Motor neuron (in vitro differentiated cells): ENCODE data around the gene IL17B. TPM values are rescaled to one million over a fixed set of nuclear protein-coding genes. Genes with fewer than 3 reads are reported as not detected.

Experiments
- ATAC-seq, 8 experiments: fragments of 200-7000 bp; cut with Tn5 transposase; replicated peaks in 6 of 8; 2 replicates each; pipeline ENCODE4 v1.8.0; 2021; ENCODE audit warnings: mild to moderate bottlenecking in 8 of 8, moderate library complexity in 8 of 8
- H3K27ac ChIP-seq, 2 donors: fragments of 250-450 bp; sonication (Bioruptor Pico); 2 replicates each; pipeline ENCODE4 v1.9.0; 2021; ENCODE audit warnings: antibody characterized with exemption in 2 of 2, mild to moderate bottlenecking in 2 of 2, moderate library complexity in 1 of 2
- H3K4me1 ChIP-seq, 2 donors: fragments of 250-450 bp; sonication (Bioruptor Pico); replicated peaks in 1 of 2; 2 replicates each; pipeline ENCODE4 v1.6.1; 2021; ENCODE audit warnings: antibody characterized with exemption in 2 of 2, mild to moderate bottlenecking in 2 of 2, moderate library complexity in 1 of 2
- H3K4me3 ChIP-seq, 5 donors: fragments of 250-450 bp; sonication (Bioruptor Pico); 2 replicates each; pipeline ENCODE4 v1.9.0; 2021; ENCODE audit warnings: antibody characterized with exemption in 5 of 5, mild to moderate bottlenecking in 5 of 5, moderate library complexity in 4 of 5
- WGBS, 10 experiments: fragments of 450-650 bp; shearing (Covaris generic); methylation state at CpG; one replicate each; pipeline ENCODE4 v1.0.0; 2022; 5-methylcytosine and 5-hydroxymethylcytosine counted together
- in situ Hi-C, 9 experiments: fragments of 400-800 bp; cut with MboI; loops; one replicate each; pipeline ENCODE4 v1.15.0; 2021; ENCODE audit warnings: low sequenced_read_pairs in 9 of 9, low pct_unique_long_range_greater_than_20kb in 2 of 9; ENCODE audit not compliant: unreplicated experiment in 9 of 9
- total RNA-seq, 8 experiments: library from RNA; unstranded; fragments of 300-600 nt; gene quantifications; 2 replicates each; pipeline versions ENCODE4 v1.2.3 to v1.2.4, GENCODE V29; 2022

The IL17B gene
- total RNA-seq, 8 experiments from 2014 or later, result 0.33 to 1.1 TPM; not detected in 6

DNA sequence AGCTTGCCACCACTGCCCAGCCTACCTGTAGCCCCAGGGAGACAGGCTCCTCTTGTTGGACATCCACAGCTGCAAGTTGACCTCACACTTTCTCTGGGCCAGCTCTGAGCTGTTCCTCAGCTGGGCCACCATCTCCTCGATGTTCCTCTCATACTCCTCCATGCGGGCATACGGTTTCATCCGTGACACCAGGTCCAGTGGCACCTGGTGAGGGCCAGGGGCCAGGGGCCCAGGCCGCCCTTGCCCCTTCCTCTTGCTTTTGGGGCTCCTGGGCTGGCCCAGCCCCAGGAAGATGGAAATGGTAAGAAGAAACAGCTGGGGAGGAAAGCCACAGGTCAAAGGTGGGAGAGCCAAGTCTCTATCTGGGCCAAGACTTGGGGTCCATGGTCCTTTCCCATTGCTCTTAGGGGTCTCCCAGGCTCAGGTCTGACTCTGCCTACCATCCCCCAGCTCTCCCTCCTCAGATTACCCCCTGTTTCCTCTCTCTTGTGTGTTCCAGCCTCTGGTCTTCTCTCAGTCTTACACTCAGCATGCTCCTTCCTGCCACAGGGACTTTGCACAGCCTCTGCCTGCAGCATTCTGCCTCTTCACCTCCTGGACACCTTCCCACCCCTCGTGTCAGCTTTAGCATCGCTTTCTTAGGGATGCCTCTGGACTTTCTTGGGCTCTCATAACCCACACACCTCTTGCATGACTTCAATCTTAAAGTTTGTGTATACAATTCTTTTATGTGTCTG, 2.2 kb downstream of the IL17B start:
- ATAC-seq, result no peak
- in situ Hi-C loops, result loop anchor here in 1 of 9 experiments (5.0 kb wide), 1 partner anchor 60 kb away; no protein-coding TSS in a partner anchor
- WGBS, 10 experiments, result 40 to 100% (median 83%) methylated on average over 1 to 3 of the region's 7 CpGs; no CpG with 5 or more reads in 2 of the 10 experiments
- Histone ChIP-seq H3K27ac (no peak overlapping the region), H3K4me1 (peaks cover 0 to 11% of the 10 kb centered on the region in 2 donors), H3K4me3 (no peak overlapping the region)

DNA sequence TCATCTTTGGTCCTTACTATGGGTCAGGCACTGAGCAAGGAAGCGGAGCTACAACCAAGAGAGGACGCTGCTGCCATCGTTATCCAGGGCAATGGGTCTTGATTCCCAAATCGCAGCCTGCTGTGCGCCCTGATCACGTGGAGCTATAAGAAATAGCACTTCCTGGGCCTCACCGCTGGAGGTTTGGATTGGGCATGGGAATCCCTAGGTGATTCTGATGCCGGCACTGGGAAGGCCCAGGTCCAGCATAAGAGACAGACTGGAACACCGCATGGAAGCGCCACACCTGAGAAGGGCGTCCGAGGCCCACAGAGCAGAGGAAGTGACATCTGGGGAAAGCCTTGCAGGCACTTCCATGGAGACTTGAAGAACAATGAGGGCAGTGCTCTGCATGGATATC, 3.0 kb downstream of the IL17B start:
- H3K27ac ChIP-seq, result no peak overlapping the region
- in situ Hi-C loops, result loop anchor here in 1 of 9 experiments (5.0 kb wide), 1 partner anchor 61 kb away; no protein-coding TSS in a partner anchor
- no peak for ATAC-seq
- no peak overlapping the region for H3K4me3 ChIP-seq
- WGBS, 10 experiments, result 75 to 100% (median 91%) methylated on average over 1 to 5 of the region's 12 CpGs; no CpG with 5 or more reads in 3 of the 10 experiments
- peaks cover 0 to 5% of the 10 kb centered on the region in 2 donors for H3K4me1 ChIP-seq

DNA sequence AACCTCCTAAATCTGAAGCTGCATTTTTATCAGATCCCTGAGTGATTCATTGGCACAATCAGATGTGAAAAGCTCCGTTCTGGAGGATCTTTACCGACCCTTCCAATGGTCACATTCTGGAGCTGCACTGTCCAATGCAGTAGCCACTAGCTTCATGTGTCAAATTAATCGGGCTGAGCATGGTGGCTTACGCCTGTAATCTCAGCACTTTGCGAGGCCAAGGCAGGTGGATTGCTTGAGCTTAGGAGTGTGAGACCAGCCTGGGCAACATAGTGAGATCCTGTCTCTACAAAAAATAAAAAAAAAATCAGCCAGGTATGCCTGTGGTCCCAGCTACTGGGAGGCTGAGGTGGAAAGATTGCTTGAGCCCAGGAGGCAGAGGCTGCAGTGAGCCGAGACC, 3.7 kb downstream of the IL17B start:
- 70 to 100% (median 82%) methylated on average over 1 to 6 of the region's 6 CpGs; no CpG with 5 or more reads in 1 of the 10 experiments for WGBS, 10 experiments
- in situ Hi-C loops, result loop anchor here in 1 of 9 experiments (5.0 kb wide), 1 partner anchor 62 kb away; no protein-coding TSS in a partner anchor
- no peak for ATAC-seq

DNA sequence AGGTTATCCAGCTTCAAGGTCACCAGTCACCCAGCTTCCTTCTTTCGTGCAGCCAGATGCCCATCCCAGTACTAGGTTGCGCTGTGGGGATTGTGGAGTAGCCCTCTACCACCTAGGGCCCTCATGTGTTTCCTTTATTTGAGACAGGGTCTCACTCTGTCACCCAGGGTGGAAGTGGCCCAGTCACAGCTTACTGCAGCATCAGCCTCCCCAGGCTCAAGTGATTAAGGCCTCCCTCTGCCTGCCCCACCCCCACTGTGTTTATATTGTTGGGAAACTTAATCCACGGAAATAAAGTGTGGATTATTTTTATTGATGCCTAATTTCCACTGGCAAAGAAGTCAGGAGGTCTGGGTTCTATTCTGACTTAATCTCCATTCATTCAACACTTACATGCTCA, 4.3 kb downstream of the IL17B start:
- H3K4me1 ChIP-seq, result no peaks in the 10 kb centered on the region
- in situ Hi-C loops, result loop anchor here in 4 of 9 experiments (5.0 to 25.0 kb wide), 2 partner anchors 62 to 188 kb away; partner anchors contain the start of gene CSNK1A1 (in 3 of the 4)
- H3K27ac ChIP-seq, result no peak overlapping the region
- 67 to 80% (median 71%) methylated on average over 1 to 2 of the region's 3 CpGs; no CpG with 5 or more reads in 7 of the 10 experiments for WGBS, 10 experiments
- no peak overlapping the region for H3K4me3 ChIP-seq
- ATAC-seq, result no peak

More for the DNA sequence above, 3.7 kb downstream of the IL17B start:
- H3K4me3 ChIP-seq, result no peak overlapping the region
- H3K27ac ChIP-seq, result no peak overlapping the region
- H3K4me1 ChIP-seq, result no peaks in the 10 kb centered on the region

DNA sequence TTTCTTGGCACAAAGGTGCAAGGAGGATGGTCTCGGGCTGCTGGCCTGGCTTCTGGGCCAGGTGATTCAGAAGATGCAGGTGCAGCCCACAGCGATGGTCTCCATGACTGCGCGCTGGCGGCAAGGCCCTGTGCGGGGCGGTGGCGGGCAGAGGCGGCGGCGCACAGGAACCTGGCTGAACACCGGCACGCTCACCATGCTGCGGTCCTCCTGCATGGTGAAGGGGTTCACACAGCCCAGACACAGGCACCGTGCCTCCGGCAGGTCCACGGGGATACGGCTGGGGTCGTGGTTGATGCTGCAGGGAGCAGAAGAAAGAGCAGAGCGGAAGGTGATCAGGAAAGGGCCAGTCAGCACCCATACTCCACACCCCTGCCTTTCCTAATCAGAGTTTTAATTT, 4.8 kb downstream of the IL17B start:
- Histone ChIP-seq H3K4me3 (no peak overlapping the region), H3K4me1 (no peaks in the 10 kb centered on the region), H3K27ac (no peak overlapping the region)
- no peak for ATAC-seq
- in situ Hi-C loops, result loop anchor here in 3 of 9 experiments (25.0 kb wide), 1 partner anchor 188 kb away; the partner anchor contains the start of gene CSNK1A1 (in 3 of the 3)
- 67 to 100% (median 88%) methylated on average over 1 to 10 of the region's 20 CpGs; no CpG with 5 or more reads in 3 of the 10 experiments for WGBS, 10 experiments

DNA sequence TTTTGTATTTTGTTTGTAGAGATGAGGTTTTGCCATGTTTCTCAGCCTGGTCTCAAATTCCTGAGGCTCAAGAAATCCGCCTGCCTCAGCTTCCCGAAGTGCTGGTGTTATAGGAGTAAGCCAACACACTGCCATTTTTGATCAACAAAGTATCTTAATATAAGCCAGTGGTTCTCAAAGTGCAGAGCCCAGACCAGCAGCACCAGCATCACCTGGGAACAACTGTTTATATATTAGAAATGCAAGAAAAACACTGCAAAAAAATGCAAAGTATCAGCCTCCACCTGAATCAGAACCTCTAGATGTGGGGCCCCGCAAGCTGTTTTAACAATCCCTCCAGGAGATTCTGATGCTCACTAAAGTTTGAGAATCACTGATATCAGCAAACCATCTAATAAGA, 6.2 kb downstream of the IL17B start:
- WGBS, 10 experiments, result 78 to 100% (median 97%) methylated on average over 1 to 3 of the region's 3 CpGs; no CpG with 5 or more reads in 2 of the 10 experiments
- Histone ChIP-seq H3K4me1 (no peaks in the 10 kb centered on the region), H3K27ac (no peak overlapping the region), H3K4me3 (no peak overlapping the region)
- in situ Hi-C loops, result loop anchor here in 3 of 9 experiments (25.0 kb wide), 1 partner anchor 189 kb away; the partner anchor contains the start of gene CSNK1A1 (in 3 of the 3)
- ATAC-seq, result no peak

DNA sequence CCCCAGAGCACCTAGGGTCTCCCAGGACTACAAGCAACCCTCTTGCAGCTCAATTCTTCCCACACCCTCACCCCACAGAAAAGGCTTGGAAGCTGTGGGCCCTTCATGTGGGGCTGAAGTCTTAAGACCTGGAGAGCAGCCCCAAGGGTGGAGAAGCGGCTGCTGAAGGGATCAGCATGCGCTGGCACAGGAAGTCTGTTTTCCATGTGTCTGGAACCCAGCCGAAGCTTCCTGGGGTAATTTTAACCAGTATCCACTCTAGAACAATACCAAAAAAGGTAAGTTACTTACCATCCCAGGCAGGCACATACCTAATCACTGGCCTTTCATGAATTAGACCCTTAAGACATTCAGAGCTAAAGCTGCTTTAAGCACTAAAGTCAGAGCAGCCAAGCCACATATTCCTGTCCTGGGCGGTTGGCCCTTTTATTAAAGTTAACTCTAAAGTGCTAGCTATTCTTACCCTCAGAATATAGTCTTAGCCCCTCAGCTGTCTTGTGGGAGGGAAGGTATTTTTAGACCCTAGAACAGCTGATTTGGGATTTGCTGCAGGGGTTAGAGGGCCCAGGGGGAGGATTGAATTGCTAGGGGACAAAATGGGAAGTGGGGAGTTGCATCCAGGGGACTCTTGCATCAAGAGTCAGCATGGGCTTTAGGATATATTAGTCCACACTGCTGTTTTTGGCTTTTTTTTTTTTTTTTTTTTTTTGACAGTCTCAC, 6.9 kb downstream of the IL17B start:
- WGBS, 10 experiments, result 49 to 100% (median 75%) methylated on average over 1 to 4 of the region's 4 CpGs; no CpG with 5 or more reads in 6 of the 10 experiments
- no peak for ATAC-seq
- H3K4me1 ChIP-seq, result peaks cover under 1 to 6% of the 10 kb centered on the region in 2 donors
- in situ Hi-C loops, result loop anchor here in 3 of 9 experiments (25.0 kb wide), 1 partner anchor 190 kb away; the partner anchor contains the start of gene CSNK1A1 (in 3 of the 3)
- H3K4me3 ChIP-seq, result no peak overlapping the region
- no peak overlapping the region for H3K27ac ChIP-seq

DNA sequence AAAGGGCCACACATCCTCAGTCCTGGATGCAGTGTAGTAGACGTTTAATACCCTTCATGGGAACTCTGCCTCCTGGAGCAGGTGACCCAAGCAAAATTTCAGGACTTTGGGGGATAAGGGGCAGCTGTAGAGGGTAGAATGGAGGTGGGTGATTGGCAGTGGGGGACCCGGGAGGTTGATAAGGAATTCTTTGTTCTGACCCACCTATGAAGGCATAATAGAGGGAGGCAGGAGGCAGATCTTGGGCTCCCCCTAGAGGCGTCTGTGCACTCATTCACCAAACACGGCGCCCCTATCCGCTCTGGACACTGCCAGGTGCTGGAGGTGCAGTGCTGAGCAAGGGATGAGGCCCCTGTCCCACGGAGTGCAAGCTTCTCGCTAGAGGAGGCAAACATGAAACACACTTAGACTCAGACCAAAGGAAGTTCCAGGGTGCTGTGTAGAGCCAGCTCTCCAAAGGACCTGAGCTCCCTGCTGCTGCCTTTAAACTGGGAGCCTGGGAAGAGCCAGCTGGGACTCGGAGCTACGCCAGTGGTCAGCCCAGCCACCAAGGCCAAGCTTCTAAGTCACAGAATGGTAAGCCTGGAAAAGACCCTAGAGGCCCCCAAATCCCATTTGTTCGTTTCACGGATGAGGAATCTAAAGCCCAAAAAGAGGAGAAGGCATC, 7.7 kb downstream of the IL17B start:
- peak; percentile 58 to 83 (median 72) for ATAC-seq
- no peak overlapping the region for H3K27ac ChIP-seq
- in situ Hi-C loops, result loop anchor here in 3 of 9 experiments (25.0 kb wide), 1 partner anchor 191 kb away; the partner anchor contains the start of gene CSNK1A1 (in 3 of the 3)
- H3K4me1 ChIP-seq, result peaks cover 3 to 8% of the 10 kb centered on the region in 2 donors
- 33 to 89% (median 63%) methylated on average over 1 to 6 of the region's 12 CpGs; no CpG with 5 or more reads in 3 of the 10 experiments for WGBS, 10 experiments
- no peak overlapping the region for H3K4me3 ChIP-seq

DNA sequence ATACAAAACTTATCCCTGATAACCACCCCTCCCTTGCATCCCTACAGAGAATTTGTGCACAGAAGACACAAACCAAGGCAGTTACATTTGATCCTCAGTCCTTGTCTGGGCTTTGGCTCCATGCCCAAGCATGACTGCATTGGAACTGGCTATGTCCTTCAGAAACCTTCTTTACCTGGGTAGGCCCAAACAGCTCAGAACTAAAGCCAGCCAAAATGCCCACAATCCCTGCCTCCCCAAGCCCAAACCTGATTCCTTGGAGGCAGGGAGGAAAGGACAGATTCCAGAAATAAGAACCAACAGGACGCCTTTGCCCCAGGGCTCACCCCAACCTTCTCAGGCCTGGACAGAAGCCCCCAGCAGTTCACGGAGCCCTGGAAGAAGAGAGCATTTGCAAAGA, 8.2 kb downstream of the IL17B start:
- H3K27ac ChIP-seq, result no peak overlapping the region
- WGBS, 10 experiments, result 50 to 100% (median 87%) methylated on average over 1 to 2 of the region's 2 CpGs; no CpG with 5 or more reads in 6 of the 10 experiments
- in situ Hi-C loops, result loop anchor here in 3 of 9 experiments (25.0 kb wide), 1 partner anchor 191 kb away; the partner anchor contains the start of gene CSNK1A1 (in 3 of the 3)
- no peak overlapping the region for H3K4me3 ChIP-seq
- H3K4me1 ChIP-seq, result peaks cover 3 to 8% of the 10 kb centered on the region in 2 donors
- ATAC-seq, result no peak

DNA sequence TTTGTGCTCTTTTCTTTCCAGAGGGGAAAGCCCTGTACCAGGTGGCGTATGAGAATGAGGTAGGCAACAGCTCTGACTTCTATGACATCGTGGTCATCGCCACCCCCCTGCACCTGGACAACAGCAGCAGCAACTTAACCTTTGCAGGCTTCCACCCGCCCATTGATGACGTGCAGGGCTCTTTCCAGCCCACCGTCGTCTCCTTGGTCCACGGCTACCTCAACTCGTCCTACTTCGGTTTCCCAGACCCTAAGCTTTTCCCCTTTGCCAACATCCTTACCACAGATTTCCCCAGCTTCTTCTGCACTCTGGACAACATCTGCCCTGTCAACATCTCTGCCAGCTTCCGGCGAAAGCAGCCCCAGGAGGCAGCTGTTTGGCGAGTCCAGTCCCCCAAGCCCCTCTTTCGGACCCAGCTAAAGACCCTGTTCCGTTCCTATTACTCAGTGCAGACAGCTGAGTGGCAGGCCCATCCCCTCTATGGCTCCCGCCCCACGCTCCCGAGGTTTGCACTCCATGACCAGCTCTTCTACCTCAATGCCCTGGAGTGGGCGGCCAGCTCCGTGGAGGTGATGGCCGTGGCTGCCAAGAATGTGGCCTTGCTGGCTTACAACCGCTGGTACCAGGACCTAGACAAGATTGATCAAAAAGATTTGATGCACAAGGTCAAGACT, 11.0 kb downstream of the IL17B start:
- ATAC-seq, result no peak
- Histone ChIP-seq H3K4me1 (peaks cover 3 to 13% of the 10 kb centered on the region in 2 donors), H3K4me3 (no peak overlapping the region), H3K27ac (no peak overlapping the region)
- in situ Hi-C loops, result loop anchor here in 3 of 9 experiments (25.0 kb wide), 1 partner anchor 194 kb away; the partner anchor contains the start of gene CSNK1A1 (in 3 of the 3)
- 73 to 100% (median 90%) methylated on average over 2 to 20 of the region's 22 CpGs; no CpG with 5 or more reads in 3 of the 10 experiments for WGBS, 10 experiments

DNA sequence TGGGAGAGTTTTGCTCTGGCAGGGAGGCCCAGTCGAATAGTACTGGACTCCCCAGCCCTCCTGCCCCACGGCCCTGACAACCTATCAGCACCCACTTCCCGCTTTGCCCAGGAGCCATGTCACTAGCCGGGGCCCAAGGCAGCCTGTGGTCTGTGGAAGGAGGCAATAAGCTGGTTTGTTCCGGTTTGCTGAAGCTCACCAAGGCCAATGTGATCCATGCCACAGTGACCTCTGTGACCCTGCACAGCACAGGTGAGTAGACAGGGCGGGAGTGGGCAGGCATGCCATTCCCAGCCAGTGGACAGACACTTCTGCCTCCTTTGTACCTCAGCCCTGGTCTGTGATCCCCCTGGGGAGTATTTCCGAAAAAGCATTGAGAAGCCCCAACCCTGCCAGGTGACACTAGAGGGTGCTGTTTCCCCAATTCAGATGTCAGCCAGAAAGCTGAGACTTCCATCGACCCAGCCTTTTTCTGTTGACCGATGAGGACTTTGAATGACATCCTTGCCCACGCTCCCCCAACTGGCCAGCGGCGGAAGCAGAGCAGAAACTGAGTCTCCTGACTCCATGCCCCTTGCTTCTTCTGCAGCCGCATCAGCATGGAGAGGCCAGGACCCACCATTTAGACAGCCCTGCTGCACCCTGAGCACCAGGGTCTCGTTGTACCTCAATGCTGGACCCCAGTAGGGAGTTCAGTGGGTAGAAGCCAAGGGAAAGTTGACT, 11.7 kb downstream of the IL17B start:
- Histone ChIP-seq H3K4me3 (no peak overlapping the region), H3K4me1 (peaks cover 3 to 13% of the 10 kb centered on the region in 2 donors), H3K27ac (no peak overlapping the region)
- peak; percentile 56 to 94 (median 77) for ATAC-seq
- in situ Hi-C loops, result loop anchor here in 3 of 9 experiments (25.0 kb wide), 1 partner anchor 195 kb away; the partner anchor contains the start of gene CSNK1A1 (in 3 of the 3)
- WGBS, 10 experiments, result 16 to 89% (median 37%) methylated on average over 2 to 7 of the region's 14 CpGs; no CpG with 5 or more reads in 4 of the 10 experiments
